ENCODE measurements around the gene RANBP1. TPM values are rescaled to one million over a fixed set of nuclear protein-coding genes. Genes with fewer than 3 reads are reported as not detected.

Gene RANBP1
- total and polyA plus RNA-seq, 2 of the 8 experiments (the other 6 are each of a cell fraction or from before 2014, with no cell fraction given) = 343 to 484 TPM

DNA sequence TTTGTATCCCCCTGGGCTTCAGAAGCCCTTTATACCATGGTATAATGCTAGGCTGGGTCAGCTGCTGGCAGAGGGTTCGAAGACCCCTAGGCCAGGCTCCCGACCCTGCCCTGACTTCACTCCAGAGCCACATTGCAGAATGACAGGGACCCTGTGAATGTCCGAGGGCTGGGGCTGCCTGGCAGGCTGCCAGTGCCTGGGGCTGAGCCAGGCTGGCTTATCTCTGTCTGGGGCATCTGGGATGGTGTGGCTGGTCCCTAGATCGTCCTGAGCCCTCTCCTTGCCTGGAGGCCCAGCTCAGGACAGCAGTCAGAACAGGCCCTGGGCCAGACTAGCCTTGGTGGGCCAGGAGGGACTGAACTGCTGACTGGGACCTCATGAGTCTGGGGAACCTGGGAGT, 19.4 kb downstream of the RANBP1 start:
- Histone ChIP-seq H3K23me2 (ENCODE audit: low read depth, low read length) (peaks cover 7% of the 10 kb centered on the region; the same call in 1 of the 2 replicates), H2BK120ac (replicated peaks; ENCODE audit: low read depth, low read length) (no peak overlapping the region), H3K14ac (ENCODE audit: insufficient read length) (no peak overlapping the region), H2BK20ac (ENCODE audit: low read length) (no peak overlapping the region), H3K4ac (replicated peaks; ENCODE audit: insufficient read length, low read depth, low read length) (no peak overlapping the region), H4K20me1 (replicated peaks in 1 of 2; ENCODE audit: control insufficient read depth in 1 of 2, insufficient read depth in 2 of 2, low read length in 2 of 2) (peaks cover 15 to 34% of the 10 kb centered on the region in 2 experiments), H4K91ac (replicated peaks; ENCODE audit: insufficient read length, low read length) (no peak overlapping the region), H2AK5ac (ENCODE audit: low read depth, low read length) (no peak overlapping the region), H4K8ac (ENCODE audit: extremely low read depth, insufficient read depth, low read length) (no peak overlapping the region; the same call in 1 of the 2 replicates), H3K79me2 (ENCODE audit: control insufficient read depth in 1 of 2, insufficient read depth in 2 of 2, low read length in 2 of 2) (peaks cover 0 to 21% of the 10 kb centered on the region in 2 experiments; a peak in 3 of 4 replicates), H3K56ac (replicated peaks; ENCODE audit: insufficient read length, low read depth, low read length) (no peak overlapping the region), H4K5ac (ENCODE audit: insufficient read length, low read depth, low read length) (no peak overlapping the region), H2BK15ac (ENCODE audit: low read length) (no peak overlapping the region), H3K27ac (ENCODE audit: low read depth, low read length) (no peak overlapping the region), H2AFZ (ENCODE audit: low read length) (no peak overlapping the region), H3K4me1 (replicated peaks in 1 of 4; ENCODE audit: control insufficient read depth in 3 of 4, insufficient read depth in 4 of 4, low read length in 3 of 4) (peaks cover 0 to 11% (median 7%) of the 10 kb centered on the region in 4 experiments; a peak in 4 of 7 replicates), H3K9me3 (ENCODE audit: insufficient read depth in 2 of 2, low read depth in 1 of 2, low read length in 1 of 2) (no peaks in the 10 kb centered on the region), H3K79me1 (ENCODE audit: low read depth, low read length) (peaks cover 21% of the 10 kb centered on the region), H3K27me3 (replicated peaks in 1 of 4; ENCODE audit: control insufficient read depth in 3 of 4, extremely low read depth in 1 of 4, insufficient read depth in 3 of 4, low read length in 3 of 4) (no peaks in the 10 kb centered on the region; a peak in 2 of 7 replicates), H2BK5ac (ENCODE audit: low read depth, low read length) (no peak overlapping the region), H3K36me3 (ENCODE audit: control insufficient read depth in 2 of 4, insufficient read depth in 4 of 4, low read length in 3 of 4) (0 out of 8 replicates have a peak, but pooled peaks cover 0 to 4% (median 0%) of the 10 kb centered on the region in 4 experiments), H3K9ac (replicated peaks in 1 of 4; ENCODE audit: extremely low read depth in 1 of 4, low read depth in 3 of 4, low read length in 3 of 4) (no peak overlapping the region), H3K23ac (ENCODE audit: insufficient read length) (no peak overlapping the region), H3K18ac (ENCODE audit: extremely low read depth, low read length) (no peak overlapping the region), H3K4me2 (ENCODE audit: insufficient read depth in 1 of 2, low read depth in 2 of 2, low read length in 2 of 2) (no peak overlapping the region), H2BK12ac (ENCODE audit: low read depth, low read length) (no peak overlapping the region), H3K4me3 (ENCODE audit: extremely low read depth in 1 of 4, insufficient read depth in 2 of 4, low read depth in 3 of 4, low read length in 4 of 4) (no peak overlapping the region)
- DNase-seq (ENCODE audit: low read depth in 1 of 2, low spot score in 2 of 2) (no peak), FAIRE-seq (no peak)
- WGBS, 2 experiments (ENCODE audit: extremely low coverage in 1 of 2, insufficient coverage in 1 of 2, insufficient read length in 1 of 2, insufficient replicate concordance in 2 of 2, low coverage in 1 of 2, low lambda C conversion rate in 2 of 2, missing lambda C conversion rate in 1 of 2) = 84% methylated on average over 3 of the region's 4 CpGs; no CpG with 5 or more reads in 1 of the 2 experiments
- ChIA-PET POLR2A (ENCODE audit: partially characterized antibody) (interaction anchor here (6.3 to 10.1 kb wide), 2 partner anchors 8 to 16 kb away, joined by 40 to 104 read pairs; partner anchors contain the start of gene TRMT2A), CTCF (ENCODE audit: partially characterized antibody) (interaction anchor here (0.7 kb wide), 1 partner anchor 95 kb away, joined by 3 read pairs; no protein-coding TSS in a partner anchor)
- TF ChIP-seq SP4 (IDR thresholded peaks at IDR 0.05; ENCODE audit: low read length) = no peak
- TF ChIP-seq TBP (IDR thresholded peaks at IDR 0.05; ENCODE audit: low read depth, low read length) = no peak

Measured in H1 (cell line).